ENCODE measurements around the gene KDM5B.

DNA sequence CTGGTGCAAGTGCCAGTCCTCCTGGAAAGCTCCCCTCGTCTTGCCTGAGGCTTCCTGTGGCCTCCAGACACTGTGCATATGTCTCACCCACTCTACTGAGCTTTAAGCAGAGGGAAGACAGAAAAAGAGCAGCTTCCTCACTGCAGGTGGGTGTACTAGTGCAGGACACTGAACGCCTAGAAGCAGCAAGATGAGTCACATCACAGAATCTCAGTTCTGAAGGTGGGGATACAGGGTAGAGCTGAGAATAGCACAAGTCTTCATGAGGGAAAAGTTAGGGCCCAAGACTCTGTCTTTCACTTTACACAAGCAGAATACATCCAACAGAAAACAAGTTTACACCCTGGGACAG, 39.9 kb upstream of the KDM5B start:
- TF ChIP-seq POLR2A (IDR thresholded peaks at IDR 0.05; ENCODE audit: low read length) = no peak
- TF ChIP-seq GATA1 (IDR thresholded peaks at IDR 0.05; ENCODE audit: low read depth, low read length) = no peak
